SW 1271 (cell line): ENCODE data around the gene IL1R2.

Source experiments
- DNase-seq, 2 experiments: peaks; one replicate each; lab custom pipeline; 2025; lab: John Stamatoyannopoulos, UW

IL1R2 gene, protein sequence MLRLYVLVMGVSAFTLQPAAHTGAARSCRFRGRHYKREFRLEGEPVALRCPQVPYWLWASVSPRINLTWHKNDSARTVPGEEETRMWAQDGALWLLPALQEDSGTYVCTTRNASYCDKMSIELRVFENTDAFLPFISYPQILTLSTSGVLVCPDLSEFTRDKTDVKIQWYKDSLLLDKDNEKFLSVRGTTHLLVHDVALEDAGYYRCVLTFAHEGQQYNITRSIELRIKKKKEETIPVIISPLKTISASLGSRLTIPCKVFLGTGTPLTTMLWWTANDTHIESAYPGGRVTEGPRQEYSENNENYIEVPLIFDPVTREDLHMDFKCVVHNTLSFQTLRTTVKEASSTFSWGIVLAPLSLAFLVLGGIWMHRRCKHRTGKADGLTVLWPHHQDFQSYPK

DNA sequence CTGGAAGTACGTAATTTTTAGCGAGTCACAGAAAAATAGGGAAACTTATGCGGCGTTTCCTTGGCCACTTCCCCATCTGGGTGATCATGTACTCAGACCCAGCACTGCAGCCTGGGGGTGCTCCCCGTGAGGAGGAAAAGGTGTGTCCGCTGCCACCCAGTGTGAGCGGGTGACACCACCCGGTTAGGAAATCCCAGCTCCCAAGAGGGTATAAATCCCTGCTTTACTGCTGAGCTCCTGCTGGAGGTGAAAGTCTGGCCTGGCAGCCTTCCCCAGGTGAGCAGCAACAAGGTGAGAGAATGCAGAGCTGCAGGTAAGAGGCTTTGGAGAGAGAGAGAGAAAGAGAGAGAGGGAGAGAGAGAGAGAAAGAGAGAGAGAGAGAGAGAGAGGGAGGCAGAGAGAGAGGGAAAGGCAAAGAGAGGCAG lies at the start of gene IL1R2:
TSS of gene IL1R2 (plus strand) at position 240 of the 425 bp plus-strand sequence. CDS start 16,616 bp downstream, outside the sequence.
- no peak for DNase-seq

DNA sequence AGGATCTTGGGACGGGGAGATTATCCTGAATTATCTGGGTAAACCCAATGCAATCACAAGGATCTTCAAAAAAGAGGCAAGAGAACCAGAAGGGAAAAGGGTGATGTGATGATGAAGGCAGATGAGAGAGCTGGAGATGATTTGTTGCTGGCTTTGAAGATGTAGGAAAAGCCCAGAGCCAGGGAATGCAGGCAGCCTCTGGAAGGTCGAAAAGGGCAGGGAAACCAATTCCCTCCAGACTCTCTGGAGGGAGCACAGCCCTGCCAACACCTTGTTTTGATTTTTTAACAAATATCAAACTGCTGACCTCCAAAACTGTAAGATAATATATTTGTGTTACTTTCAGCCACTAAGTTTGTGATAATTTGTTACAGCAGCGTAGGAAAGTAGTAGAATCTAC lies 48.9 kb upstream of the IL1R2 start:
- no peak for DNase-seq

DNA sequence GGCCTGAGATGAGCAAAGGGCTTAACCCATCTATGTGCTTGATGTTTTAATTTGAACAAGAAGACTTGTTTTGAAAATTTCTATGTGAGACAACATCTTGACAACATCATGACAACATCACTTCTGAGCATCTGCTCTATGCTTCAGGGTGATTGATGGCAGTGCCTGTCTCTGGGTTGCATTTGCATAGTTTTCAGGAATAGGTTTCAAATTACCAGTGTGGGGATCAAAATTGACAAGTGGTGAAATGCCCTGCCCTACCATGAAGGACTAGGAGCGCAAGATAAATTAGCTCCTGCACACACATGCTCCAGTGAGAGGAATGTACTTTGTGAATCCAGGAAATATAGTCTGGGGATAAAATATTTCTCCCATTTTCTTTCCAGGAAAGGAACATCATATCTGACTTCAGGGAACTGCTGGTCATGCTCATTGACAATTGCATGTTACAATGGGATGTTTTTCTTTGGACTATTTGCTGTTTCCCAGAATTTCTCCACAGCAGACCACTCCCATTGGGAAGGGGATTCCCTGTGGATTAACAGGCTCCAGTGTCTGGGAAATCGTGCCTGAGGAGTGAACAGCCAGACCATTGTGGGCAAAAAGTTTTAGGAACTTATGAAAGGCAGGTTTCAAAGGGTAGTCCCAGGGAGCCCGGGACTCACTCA lies 45.3 kb upstream of the IL1R2 start:
- DNase-seq = no peak

DNA sequence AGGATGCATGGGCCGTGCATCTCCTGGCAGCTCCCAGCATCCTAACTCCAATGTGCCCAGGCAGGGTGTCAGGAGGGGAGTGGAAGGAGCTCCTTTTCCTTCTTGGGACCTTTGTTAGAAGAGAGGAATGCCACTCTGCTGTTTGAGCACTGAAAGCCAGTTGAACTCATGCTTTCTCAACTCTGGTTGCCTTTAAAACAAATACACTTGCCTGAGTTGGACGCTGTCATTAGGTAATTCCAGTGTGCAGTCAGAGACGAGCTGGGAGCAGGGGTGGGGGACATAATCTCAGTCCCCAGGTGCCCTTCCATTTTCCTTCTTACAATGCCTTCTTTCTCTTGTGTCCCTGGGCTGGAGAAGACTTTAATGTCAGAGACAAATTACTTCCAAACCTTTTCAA lies 44.4 kb upstream of the IL1R2 start:
- DNase-seq = no peak

DNA sequence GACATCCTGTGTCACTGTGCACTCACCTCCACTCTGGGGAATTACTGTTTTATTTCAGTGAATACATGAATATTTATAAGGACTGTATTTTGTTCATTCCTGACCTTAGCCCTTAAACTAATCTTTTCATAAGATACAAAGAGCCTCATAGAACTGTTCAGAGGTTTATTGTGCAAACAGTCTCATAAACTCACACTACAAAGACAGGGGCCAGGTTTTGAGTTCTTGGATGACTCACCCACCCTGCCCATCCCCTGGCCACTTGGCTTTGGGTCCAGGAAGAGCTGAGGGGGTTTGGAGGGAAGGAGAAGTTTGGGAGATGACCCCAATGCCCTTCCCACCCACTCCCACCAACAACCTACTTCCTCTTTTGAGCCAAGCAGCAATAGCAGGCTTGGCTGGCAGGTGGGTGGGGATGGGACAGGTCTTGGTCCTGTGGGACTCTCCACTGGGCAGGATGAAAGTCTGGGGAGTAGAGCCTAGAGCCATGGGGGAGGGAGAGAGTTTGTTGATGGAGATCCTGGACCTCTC lies 43.1 kb upstream of the IL1R2 start:
- DNase-seq = no peak

DNA sequence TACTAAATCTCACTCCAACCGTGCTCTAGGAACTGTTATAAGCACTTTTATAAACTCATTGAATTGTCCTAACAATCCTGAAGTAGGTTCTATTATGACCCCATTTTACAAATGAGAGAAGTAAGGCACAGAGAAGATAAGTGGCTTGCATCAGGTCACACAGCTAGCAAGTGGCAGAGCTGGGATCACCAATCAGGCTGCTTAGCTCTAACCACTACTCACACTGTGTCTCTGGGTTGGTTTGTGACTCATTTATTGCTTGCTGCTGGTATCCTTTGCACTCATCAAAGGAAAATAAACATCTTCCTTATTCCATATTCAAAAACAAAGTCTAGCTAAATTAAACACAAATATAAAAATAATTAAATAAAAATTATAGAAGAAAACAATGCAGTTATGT lies 42.5 kb upstream of the IL1R2 start:
- DNase-seq = no peak

DNA sequence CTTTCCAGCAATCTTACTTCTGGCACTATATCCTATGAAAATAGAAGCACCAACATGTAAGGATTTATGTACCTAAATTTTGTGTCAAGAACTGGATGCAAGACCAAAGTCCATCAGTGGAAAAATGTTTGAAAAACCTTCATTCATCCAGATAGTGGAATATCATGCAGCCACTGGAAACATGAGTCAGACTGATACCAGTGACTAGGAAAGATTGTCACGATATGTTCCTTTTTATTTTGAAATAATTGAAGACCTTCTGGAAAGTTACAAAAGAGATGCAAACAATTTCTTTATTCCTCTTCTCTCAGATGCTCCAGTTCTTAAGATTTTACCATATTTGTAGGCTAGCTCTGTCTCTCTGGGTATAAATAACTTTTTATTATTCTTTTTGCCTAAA lies 40.5 kb upstream of the IL1R2 start:
- DNase-seq = no peak

DNA sequence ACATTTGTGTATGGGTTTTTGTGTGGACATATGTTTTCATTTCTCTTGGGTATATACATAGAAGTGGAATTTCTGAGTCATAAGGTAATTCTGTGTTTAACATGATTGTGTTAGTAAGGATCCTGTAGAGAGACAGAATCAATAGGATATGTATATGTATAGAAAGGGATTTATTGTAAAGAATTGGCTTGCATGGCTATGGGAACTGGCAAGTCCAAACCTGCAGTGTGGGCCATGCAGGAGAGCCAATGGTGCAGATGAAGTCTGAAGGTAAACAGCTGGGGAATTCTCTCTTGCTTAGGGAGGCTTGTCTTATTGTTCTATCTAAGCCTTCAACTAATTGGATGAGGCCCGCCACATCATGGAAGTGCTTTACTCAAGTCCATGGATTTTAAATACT lies 39.2 kb upstream of the IL1R2 start:
- DNase-seq = no peak

DNA sequence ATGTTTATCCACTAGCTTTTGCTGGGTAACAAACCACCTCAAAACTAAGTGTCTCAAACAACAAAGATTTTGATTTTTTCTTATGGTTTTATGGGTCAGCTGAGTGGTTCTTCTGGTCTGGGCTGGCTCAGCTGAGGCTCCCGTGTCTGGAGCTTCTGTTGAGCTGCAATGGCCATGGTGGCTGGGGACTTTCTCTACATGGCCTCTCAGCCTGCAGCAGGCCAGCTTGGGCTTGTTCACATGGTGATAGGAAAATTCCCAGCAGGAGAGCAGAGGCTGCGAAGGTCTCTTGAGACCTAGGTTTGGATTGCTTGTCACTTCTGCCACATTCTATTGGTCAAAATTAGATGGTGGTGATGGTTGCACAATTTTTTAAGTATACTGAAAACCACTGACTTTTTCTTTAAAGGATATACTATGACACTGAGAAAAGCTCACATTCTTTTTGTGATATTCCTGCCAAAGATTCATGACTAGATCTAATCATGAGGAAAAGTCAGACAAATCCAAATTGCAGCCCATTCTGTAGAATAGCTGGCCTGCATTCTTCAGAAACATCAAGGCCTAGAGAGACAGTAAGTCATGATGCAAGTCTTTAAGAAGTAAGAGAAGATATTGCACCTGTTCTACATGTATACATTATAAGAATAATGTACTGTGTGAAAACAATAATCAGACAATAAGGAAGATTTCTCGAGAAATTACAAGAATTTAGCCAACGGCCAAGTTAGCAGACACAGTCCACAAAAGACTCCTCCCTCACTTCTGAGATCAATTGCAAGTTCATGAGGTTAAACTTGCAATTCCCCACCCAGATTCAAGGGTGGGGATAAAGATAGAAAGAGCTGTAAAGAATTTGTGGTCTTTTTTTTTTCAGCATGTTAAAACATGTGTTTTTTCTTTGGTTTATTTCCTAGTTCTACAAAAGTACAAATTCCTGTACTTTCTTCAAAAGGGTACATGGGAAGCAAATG lies 35.0 kb upstream of the IL1R2 start:
- DNase-seq = no peak

DNA sequence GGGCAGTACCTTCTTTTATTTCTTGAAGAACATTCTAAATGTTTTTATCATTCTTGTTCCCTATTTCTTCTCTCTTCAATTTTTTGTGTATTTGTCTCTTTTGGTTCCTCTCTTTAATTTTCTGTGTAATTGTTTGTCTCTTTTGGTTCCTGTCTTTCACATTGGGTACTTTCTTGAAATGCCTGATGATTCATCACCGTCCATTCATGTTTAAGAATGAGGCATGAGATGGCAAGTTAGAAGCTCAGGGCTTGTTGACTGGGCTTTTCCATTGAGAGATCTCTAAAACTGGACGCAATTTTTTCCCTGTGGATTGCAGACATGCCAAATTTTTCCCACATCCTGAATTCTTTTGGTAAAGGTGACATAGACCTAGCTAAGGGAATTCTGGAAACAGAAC lies 33.7 kb upstream of the IL1R2 start:
- DNase-seq = no peak

DNA sequence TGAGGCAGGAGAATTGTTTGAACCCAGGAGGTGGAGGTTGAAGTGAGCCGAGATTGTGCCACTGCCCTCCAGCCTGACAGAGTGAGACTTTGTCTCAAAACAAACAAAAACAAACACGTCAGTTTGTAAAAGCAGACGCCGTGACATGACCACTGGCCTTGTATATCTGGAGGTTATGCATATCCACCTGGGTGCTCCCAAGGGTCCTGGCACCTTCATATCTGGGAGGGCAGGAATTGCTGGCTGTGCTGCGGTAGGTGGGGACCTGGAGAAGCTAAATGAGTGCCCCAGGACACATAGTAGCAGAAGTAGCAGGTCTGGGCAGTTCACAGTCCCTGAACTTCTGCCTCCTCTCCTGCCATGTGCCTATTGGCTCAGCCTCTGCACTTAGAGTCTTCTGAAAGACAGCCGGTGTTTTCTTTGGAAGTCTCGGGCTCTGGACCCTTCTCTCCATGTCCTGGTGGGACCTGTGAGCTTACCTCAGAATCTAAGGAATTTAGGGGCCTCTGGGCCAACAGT lies 30.9 kb upstream of the IL1R2 start:
- no peak for DNase-seq

DNA sequence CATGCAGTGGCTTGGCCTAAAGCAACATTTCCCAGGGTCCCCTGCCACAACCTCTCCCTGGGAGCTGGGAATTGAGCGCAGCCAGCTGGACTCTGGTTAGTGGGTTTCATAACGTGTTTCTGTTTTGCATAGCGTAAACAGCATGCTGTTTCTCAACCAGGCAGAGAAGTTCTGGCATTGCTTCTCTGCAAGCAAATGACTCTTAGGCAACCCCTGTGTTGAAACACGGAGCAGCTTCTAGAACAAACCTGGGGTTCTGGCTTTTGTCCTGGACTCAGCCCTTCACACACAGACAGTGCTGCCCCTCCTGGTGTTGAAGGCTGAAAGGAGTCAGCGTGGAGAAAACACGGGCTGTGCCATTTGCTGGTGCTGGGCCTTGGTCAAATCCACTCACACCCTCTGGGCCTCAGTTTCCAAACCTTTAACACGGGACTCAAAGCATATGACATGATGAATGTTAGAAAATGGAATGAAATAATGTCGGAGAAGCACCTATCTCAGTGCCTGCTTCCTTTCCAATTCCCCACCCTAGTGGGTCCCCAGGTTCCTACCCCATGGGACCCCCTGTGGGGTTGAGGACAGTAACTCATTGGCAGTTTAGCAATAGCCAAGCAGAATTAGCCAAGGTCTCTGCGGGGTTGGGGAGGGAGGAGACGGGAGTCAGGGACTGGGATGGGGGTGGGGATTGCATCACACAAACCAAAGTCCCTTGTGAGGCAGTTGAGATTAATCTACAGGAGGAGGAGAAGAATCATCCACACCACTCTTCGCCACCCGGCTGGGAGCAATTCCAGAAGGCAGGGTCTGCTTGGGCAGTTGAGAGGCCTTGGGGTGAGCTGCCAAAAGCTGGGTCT lies 30.2 kb upstream of the IL1R2 start:
- no peak for DNase-seq

DNA sequence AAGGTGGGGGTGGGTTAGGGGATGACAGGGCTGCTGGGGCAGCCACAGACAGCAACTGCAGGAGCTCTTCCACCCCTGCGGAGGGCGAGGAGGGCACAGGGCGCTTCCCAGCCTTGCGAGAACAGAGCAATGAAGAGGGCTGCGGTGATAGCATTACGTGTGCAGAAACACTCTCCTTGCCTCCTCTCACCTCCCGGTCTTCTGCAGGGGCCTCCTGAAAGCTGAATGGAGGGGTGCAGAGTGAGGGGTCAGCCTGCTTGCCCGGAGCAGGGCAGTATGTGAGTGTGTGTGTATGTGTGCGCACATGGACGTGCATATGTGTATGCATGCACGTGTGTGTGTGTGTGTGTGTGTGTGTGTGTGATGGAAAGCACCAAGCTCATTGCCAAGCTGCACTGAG lies 29.5 kb upstream of the IL1R2 start:
- no peak for DNase-seq

DNA sequence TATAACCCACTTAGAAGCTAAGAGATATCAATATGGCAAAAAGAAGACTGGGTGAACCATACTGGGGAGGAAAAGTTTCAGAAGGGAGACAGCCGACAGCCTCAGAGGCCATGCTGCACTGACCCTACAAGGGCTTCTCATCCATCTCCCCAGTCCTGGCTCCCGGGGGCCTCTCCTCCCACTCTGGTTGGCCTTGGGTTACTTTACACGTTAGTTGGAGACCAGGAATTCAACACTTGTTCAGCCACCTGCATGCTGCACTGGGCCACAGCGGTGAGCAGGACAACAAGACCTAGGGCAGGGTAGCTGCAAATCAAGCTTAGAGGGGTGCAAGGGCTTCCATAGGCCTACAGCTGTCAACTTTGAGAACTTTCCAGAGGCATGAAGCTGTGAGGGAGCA lies 28.6 kb upstream of the IL1R2 start:
- no peak for DNase-seq

DNA sequence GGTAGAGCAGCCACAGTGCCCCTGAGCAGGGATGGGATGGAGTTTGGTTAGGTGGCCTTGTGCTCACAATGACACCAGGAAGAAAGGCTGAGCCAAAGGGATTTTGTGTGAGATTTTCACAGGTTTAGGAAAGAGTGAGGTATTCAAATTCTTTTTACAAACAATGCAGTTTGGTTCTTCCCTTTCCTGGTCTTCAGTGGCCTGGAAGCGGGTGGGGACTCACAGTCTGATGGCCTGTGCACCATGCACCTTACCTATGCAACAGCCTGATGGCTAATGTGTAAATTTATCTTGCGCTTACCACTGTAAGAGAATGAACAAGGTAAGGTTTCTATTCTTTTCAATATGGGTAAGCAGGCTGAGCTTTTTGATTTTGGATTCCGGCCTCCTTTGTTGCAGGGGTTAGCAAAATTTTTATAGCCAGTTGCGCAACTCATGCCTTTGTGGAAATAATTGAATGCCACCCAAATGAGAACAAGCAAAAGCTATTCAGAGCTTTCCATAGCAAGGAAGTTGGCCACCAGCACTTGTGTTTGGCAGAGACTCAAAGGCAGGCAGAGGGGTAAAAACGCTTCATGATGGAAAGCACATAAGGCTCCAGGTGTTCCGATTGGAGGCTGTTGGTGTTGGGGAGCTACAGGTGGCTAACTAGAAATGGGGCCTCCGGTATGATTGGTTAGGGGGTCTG lies 23.8 kb upstream of the IL1R2 start:
- DNase-seq = no peak

DNA sequence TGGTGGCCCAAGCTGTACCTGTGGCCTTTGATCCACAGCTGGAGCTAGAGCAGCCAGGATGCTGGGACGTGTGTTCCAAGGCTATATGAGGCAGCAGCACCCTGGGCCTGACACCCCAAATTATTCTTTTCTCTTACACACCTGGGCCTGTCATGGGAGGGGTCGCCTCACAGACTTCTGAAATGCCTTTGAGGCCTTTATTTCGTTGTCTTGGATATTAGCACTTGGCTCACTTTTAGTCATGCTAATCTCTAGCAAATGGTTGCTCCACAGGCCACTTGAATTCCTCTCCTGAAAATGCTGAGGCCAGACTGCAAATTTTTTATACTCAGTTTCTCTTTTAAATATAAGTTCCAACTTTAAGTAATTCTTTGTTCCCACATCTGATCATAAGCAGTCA lies 22.0 kb upstream of the IL1R2 start:
- DNase-seq = no peak

DNA sequence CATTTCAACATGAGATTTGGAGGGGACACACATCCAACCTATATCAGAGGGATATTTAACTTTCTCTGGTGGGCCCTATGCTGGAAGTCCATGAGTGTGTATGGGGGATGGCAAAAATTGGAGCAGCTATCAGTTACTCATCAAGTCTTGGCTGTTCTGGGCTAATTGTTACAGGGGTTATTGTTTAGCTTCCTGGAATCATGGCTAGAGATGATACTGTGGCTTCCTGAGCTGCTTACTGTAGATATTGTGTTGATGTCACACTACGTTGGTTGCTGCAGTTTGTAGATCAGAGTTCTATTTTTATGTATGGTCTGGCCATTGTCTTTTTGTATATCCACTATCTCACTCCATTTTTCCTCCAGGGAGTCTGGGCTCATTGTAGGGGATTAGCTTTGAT lies 20.9 kb upstream of the IL1R2 start:
- DNase-seq = no peak

DNA sequence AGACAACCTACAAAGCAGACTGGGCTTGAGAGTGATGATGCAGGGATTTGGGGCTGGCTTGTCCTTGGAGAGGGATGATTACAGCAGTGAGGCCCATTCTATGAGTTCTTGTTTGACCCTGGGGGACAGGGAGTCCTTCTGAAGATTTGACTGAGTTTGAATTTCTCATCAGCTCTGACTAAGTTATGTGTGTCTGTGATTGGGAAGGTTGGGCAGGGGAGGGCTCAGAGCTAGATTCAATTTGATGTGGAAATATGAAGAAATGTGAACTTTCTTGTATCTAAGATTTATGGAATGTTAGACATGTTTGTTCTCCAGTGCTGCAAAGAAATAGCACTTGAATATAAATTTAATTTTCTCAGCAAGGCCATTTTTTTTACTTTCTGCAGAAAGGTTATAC lies 19.9 kb upstream of the IL1R2 start:
- no peak for DNase-seq

DNA sequence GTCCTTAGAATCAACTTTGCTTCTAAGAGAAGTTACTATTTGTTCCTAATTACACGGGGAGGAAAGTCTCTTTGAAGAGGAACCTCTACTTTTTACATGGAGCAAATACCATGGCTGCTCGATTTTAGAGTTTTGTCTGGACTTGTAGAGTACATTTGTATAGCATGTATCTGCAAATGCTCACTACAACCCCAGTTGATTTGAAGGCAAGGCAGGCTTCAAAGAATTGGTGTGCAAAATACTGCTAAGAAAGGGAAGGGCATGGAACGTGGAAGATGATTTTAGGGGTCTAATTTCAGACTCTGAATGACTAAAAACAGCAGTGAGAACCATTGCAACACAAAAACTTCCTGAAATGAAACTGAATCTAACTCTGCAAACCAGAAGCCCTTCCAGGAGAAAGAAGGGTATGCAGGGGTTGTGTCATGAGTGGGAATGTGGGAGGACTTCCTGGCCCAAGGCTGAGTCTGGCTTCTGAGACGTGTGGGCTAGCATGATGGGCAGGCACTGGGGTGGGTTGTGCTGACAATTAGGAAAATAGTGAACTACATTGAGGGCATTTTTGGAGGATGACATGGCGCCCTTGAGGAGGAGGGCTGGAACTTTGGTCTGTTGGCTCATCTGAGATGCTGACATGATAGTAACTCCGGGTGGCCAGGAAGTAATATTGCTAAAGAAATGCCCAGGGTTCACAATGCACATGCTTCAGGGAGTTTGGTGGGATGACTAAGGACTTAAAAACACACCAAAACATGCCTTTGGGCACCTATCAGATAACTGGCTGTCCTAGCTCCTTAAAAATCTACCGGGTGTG lies 18.9 kb upstream of the IL1R2 start:
- no peak for DNase-seq

DNA sequence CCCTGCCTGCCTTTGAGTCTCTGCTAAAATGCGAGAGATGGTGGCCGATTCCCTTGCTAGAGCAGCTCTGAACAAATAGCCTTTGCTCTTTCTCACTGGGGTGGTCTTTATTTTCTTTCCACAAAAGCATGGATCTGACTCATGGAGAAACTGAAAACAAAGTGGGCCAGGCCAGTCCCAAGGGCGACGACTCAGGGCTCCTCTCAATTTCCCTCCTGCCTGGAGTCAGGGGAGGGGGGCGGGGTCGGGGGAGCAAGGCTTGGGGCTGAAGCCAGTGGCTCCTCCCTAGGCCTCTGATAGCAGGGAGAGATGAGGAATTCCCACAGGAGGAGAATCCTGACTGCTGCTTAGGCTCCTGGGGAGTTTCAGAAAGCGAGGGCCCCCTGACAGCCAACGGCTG lies 17.1 kb upstream of the IL1R2 start:
- no peak for DNase-seq
